Measurements from ENCODE around the gene PLN.

Gene PLN

GRCh38 chr6:118581489-118581959 lies 33.4 kb downstream of the PLN start:
- DNase-seq = no peak

DNA sequence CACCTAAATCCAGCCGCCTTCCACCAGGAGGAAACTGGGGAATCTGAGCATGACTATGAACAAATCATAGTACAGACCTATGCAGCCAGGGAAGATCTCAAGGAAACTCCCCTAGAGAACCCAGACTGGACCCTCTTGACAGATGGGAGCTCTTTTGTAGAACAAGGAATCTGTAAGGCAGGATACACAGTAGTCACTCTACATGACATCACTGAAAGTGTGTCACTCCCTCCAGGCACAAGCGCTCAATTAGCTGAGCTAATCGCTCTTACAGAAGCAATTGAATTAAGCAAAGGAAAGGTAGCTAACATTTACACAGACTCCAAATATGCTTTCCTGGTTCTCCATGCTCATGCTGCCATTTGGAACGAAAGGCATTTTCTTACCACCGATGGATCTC lies 36.8 kb downstream of the PLN start:
- no peak for DNase-seq

- DNase-seq = no peak
Observed at GRCh38 chr6:118586746-118587485, 38.8 kb downstream of the PLN start.

DNA sequence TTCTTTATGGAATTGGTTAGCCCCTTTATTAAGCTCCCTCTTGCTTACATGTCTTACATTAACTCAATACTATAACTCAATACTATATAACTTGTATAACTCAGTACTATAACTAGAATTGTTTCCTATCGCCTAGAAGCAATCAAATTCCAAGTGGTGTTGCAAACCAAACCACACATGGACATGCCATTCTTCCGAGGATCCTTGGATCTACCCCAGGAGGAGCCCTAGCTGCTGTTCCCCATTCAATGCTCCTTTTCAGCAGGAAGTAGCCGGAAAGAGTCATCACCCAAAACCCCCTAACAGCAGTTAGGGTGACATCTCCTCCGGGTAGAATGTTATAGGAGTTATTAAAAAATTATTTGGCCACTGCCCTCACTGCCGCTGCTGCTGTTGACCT lies 40.5 kb downstream of the PLN start:
- no peak for DNase-seq

DNA sequence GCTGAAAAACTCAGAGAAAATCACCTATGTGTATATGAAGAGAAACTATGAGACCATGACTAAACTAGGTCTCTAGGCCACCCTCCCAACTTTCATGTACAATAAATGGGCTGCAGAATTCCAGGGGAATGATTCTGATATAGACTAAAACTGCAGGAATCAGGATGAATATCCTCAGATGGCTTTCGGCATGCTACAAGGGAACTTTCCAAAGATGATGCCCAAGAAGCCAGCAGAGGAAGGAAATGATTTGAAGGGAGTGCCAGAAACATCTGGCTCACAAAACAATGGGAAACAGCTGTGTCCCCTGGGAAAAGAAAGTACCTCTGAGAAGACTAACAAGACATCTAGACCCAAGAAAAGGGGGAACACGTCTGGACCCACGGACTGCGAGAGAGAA lies 41.1 kb downstream of the PLN start:
- DNase-seq = no peak

DNA sequence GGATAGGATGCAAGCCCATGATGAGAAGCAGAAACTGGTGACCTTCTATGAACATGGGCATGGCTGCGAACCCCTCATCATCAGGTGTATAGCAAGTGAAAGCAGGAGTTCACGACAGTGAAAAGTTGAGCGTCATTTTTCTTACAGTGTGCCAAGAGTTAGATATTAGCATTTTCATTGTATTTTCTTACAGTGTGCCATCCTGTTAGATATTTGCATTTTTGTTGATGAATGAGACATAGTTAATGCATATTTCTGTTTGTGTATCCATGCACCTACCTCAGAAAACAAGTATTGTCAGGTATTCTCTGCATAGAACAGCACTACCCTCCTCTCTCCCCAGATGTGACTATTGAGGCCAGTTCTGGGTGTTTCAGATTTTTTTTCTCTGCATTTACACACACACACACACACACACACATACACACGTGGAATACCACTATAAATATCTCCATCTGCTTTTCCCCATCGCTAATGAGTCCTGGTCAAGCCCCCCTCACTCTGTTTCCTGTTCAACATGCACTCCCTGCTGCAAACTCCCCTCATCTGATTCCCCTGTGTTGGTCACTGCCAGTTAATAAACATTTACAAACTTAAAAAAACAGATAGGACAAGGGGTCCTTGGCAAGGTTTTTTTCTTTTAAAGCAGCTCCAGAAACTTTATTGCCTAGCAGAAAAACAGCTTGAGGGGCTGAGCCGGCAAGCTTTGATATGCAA lies 41.7 kb downstream of the PLN start:
- no peak for DNase-seq

DNA sequence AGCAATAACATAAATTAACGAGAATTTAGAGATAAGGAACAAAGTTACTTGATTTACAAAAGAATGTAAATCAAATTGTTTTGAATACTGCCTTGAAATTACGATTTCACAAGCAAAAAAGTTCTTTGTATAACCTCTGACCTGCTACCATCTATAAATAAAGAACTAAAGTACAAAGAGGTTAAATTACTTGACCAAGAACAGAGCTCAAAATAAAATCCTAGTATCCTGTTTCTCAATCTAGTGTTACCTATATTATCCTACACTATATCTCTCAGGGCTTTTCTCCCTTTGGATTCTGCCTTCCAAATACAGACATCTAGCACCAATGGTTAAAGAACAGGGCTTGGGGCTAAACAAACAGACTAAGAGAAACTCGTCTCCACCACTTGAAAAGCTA lies 43.8 kb downstream of the PLN start:
- no peak for DNase-seq

DNA sequence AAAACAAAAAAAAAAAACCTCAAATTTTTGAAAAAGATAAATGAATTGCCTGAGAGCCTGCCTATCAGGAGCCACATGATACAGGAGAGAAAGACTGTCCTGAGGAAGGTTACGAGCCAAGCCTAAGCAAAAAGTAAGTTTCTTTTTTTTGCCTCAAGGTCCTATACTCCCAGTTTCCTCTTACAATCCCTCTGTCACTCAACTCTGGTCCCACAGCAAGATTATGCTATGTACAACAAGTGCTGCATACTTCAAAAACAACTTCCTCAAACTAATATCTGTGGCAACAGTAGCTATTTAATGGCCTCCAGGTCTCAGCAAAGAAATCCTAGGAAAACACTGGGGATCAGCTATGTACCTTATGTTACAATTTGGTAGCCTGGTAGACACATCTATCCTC lies 46.8 kb downstream of the PLN start:
- DNase-seq = no peak

- no peak for DNase-seq
Observed at GRCh38 chr6:118596774-118597320, 48.8 kb downstream of the PLN start.

DNA sequence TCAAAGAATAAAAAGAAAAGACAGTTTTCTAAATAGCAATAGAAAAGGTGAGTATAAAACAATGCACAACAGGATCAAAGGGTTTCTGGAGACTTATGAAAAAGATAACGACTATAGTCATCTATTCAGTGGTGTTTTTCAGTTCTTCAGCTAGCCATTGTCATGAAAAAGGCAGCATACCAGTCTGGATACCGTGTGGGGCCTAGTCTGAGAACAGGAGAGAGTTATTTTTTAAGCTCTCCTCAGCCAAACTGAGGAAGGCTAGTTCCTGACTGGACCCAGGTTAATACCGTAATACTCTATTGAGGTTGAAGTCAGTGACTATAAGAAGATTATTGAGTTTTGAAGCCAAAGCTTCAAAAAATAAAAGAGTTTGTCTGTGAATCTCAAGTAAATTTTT lies 49.5 kb downstream of the PLN start:
- DNase-seq = no peak

- no peak for DNase-seq
Observed at GRCh38 chr6:118598324-118598723, 50.2 kb downstream of the PLN start.

GRCh38 chr6:118602300-118602699 lies 54.2 kb downstream of the PLN start:
- DNase-seq = no peak

DNA sequence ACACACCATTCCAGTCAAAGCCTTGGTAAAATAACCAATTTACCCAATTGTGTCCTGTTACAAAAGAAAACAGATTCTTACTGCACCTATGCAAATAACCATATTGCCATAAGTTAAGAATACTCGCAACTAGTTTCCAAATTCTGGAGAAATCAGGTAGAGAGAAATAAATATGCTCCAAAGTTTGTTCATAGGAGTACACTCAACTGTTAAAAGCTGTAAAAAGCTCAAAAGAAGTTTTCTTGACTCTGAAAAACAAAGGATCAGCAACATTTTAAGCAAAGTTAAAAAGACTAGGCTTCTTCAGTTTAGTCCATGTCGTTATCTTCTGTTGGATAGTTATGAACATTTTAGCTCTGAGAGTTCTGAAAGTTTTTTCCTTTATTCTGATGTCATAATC lies 55.3 kb downstream of the PLN start:
- DNase-seq = no peak

GRCh38 chr6:118606268-118606667 lies 58.2 kb downstream of the PLN start:
- DNase-seq = no peak

DNA sequence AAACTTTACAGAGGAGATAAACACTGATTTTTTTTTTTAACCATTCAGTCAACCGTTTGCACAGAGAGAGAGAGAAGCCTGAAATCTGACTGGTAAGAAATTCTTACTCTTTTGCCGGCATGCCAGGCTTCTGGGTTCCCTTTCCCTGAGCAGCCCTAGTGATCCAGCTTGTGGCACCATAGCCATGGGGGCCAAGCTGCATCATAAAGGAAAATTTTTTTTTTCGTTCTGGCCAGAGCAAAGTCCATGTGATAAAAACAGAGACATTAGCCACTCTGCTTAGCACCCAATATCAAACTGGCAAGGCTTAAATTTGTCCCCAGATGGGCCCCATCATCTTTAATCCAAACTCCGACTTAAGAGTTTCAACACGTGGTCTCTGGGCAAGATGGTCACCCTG lies 58.8 kb downstream of the PLN start:
- no peak for DNase-seq

Measured in NCI-H1092 (cell line).